ENCODE data around the gene NTNG2.

The NTNG2 gene

GRCh38 chr9:132183134-132183533, 21.3 kb downstream of the NTNG2 start:
- Histone ChIP-seq H3K79me1 (ENCODE audit: low read depth, low read length) (no peaks in the 10 kb centered on the region), H3K14ac (ENCODE audit: low read length) (no peak overlapping the region), H2AK5ac (ENCODE audit: low read depth, low read length) (peak overlapping the region; percentile 36), H3K27me3 (ENCODE audit: control insufficient read depth in 3 of 3, insufficient read depth in 3 of 3, low read depth in 1 of 3, low read length in 3 of 3) (peaks cover 0 to 47% (median 17%) of the 10 kb centered on the region in 3 experiments), H3K4me2 (ENCODE audit: insufficient read depth, low read length, poor library complexity, severe bottlenecking) (no peak overlapping the region), H3K4me3 (ENCODE audit: low read length in 2 of 2) (no peak overlapping the region), H3K4me1 (ENCODE audit: control insufficient read depth in 2 of 2, insufficient read depth in 1 of 2, low read depth in 1 of 2, low read length in 2 of 2) (peaks cover 29 to 49% of the 10 kb centered on the region in 2 donors), H3K9me3 (replicated peaks in 1 of 2; ENCODE audit: control insufficient read depth in 2 of 2, insufficient read depth in 1 of 2, low read depth in 1 of 2, low read length in 2 of 2) (no peaks in the 10 kb centered on the region), H3K4ac (ENCODE audit: low read length) (peak overlapping the region; percentile 61), H2BK12ac (ENCODE audit: low read length) (no peak overlapping the region), H3K36me3 (replicated peaks in 1 of 2; ENCODE audit: control insufficient read depth in 2 of 2, insufficient read depth in 2 of 2, low read length in 2 of 2) (no peaks in the 10 kb centered on the region), H2BK5ac (ENCODE audit: low read length) (peak overlapping the region; percentile 43), H2AFZ (ENCODE audit: low read length) (no peak overlapping the region), H2BK120ac (ENCODE audit: low read depth, low read length) (peak overlapping the region; percentile 57), H3K18ac (ENCODE audit: low read length) (peak overlapping the region; percentile 66), H4K91ac (ENCODE audit: low read depth, low read length, poor library complexity) (peak overlapping the region; percentile 34), H3K27ac (replicated peaks; ENCODE audit: low read length) (no peak overlapping the region), H4K8ac (ENCODE audit: low read depth, low read length) (no peak overlapping the region), H3K9ac (ENCODE audit: low read depth, low read length, poor library complexity) (no peak overlapping the region), H2BK15ac (ENCODE audit: low read length) (peak overlapping the region; percentile 82), H3K23ac (ENCODE audit: low read depth, low read length, poor library complexity) (no peak overlapping the region)
- no peak for DNase-seq (ENCODE audit: low spot score)
- WGBS, 2 donors (ENCODE audit: extremely low coverage in 2 of 2, insufficient read length in 2 of 2, insufficient replicate concordance in 1 of 2), result no CpG with 5 or more reads among the region's 9 CpGs

DNA sequence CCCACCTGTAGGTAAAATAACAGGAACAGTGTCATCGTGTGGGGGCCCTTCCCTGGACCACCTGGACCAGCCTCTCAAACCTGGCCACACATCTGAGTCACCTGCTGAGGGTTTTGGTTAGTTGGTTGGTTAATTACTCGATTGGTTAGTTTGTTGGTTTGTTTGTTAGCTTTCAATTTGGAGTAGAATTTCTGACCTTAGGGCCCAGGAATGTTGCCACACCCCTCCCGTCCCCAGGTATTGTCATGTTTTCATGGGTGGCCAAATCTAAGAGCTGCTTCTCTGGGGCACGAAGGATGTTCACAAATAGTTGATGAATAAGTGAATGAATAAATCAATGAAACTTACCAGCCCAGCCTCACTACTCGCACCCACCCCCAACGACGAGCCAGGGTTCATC, 21.9 kb downstream of the NTNG2 start:
- Histone ChIP-seq H2BK15ac (ENCODE audit: low read length) (peak overlapping the region; percentile 82), H2BK12ac (ENCODE audit: low read length) (no peak overlapping the region), H2BK120ac (ENCODE audit: low read depth, low read length) (peak overlapping the region; percentile 83), H2BK5ac (ENCODE audit: low read length) (no peak overlapping the region), H3K27ac (replicated peaks; ENCODE audit: low read length) (no peak overlapping the region), H2AFZ (ENCODE audit: low read length) (no peak overlapping the region), H3K23ac (ENCODE audit: low read depth, low read length, poor library complexity) (no peak overlapping the region), H3K27me3 (ENCODE audit: control insufficient read depth in 3 of 3, insufficient read depth in 3 of 3, low read depth in 1 of 3, low read length in 3 of 3) (peaks cover 0 to 53% (median 23%) of the 10 kb centered on the region in 3 experiments), H3K4me1 (ENCODE audit: control insufficient read depth in 2 of 2, insufficient read depth in 1 of 2, low read depth in 1 of 2, low read length in 2 of 2) (peaks cover 29 to 49% of the 10 kb centered on the region in 2 donors), H3K4me2 (ENCODE audit: insufficient read depth, low read length, poor library complexity, severe bottlenecking) (no peak overlapping the region), H3K4ac (ENCODE audit: low read length) (no peak overlapping the region), H3K4me3 (ENCODE audit: low read length in 2 of 2) (no peak overlapping the region), H3K9me3 (replicated peaks in 1 of 2; ENCODE audit: control insufficient read depth in 2 of 2, insufficient read depth in 1 of 2, low read depth in 1 of 2, low read length in 2 of 2) (no peaks in the 10 kb centered on the region), H3K79me1 (ENCODE audit: low read depth, low read length) (no peaks in the 10 kb centered on the region), H2AK5ac (ENCODE audit: low read depth, low read length) (peak overlapping the region; percentile 80), H4K91ac (ENCODE audit: low read depth, low read length, poor library complexity) (peak overlapping the region; percentile 59), H3K36me3 (replicated peaks in 1 of 2; ENCODE audit: control insufficient read depth in 2 of 2, insufficient read depth in 2 of 2, low read length in 2 of 2) (no peaks in the 10 kb centered on the region), H3K18ac (ENCODE audit: low read length) (peak overlapping the region; percentile 84), H4K8ac (ENCODE audit: low read depth, low read length) (no peak overlapping the region), H3K9ac (ENCODE audit: low read depth, low read length, poor library complexity) (no peak overlapping the region), H3K14ac (ENCODE audit: low read length) (no peak overlapping the region)
- no peak for DNase-seq (ENCODE audit: low spot score)
- WGBS, 2 donors (ENCODE audit: extremely low coverage in 2 of 2, insufficient read length in 2 of 2, insufficient replicate concordance in 1 of 2), result no CpG with 5 or more reads among the region's 7 CpGs

- Histone ChIP-seq H2BK5ac (ENCODE audit: low read length) (no peak overlapping the region), H3K18ac (ENCODE audit: low read length) (peak overlapping the region; percentile 84), H3K4me3 (ENCODE audit: low read length in 2 of 2) (no peak overlapping the region), H3K4me1 (ENCODE audit: control insufficient read depth in 2 of 2, insufficient read depth in 1 of 2, low read depth in 1 of 2, low read length in 2 of 2) (peaks cover 29 to 49% of the 10 kb centered on the region in 2 donors), H2BK12ac (ENCODE audit: low read length) (no peak overlapping the region), H3K36me3 (replicated peaks in 1 of 2; ENCODE audit: control insufficient read depth in 2 of 2, insufficient read depth in 2 of 2, low read length in 2 of 2) (no peaks in the 10 kb centered on the region), H3K14ac (ENCODE audit: low read length) (no peak overlapping the region), H3K27ac (replicated peaks; ENCODE audit: low read length) (no peak overlapping the region), H3K4me2 (ENCODE audit: insufficient read depth, low read length, poor library complexity, severe bottlenecking) (no peak overlapping the region), H2BK15ac (ENCODE audit: low read length) (peak overlapping the region; percentile 45), H2BK120ac (ENCODE audit: low read depth, low read length) (peak overlapping the region; percentile 83), H2AK5ac (ENCODE audit: low read depth, low read length) (peak overlapping the region; percentile 80), H3K23ac (ENCODE audit: low read depth, low read length, poor library complexity) (no peak overlapping the region), H4K91ac (ENCODE audit: low read depth, low read length, poor library complexity) (peak overlapping the region; percentile 59), H3K4ac (ENCODE audit: low read length) (no peak overlapping the region), H3K27me3 (ENCODE audit: control insufficient read depth in 3 of 3, insufficient read depth in 3 of 3, low read depth in 1 of 3, low read length in 3 of 3) (peaks cover 0 to 51% (median 23%) of the 10 kb centered on the region in 3 experiments), H4K8ac (ENCODE audit: low read depth, low read length) (no peak overlapping the region), H2AFZ (ENCODE audit: low read length) (no peak overlapping the region), H3K9ac (ENCODE audit: low read depth, low read length, poor library complexity) (no peak overlapping the region), H3K9me3 (replicated peaks in 1 of 2; ENCODE audit: control insufficient read depth in 2 of 2, insufficient read depth in 1 of 2, low read depth in 1 of 2, low read length in 2 of 2) (no peaks in the 10 kb centered on the region), H3K79me1 (ENCODE audit: low read depth, low read length) (no peaks in the 10 kb centered on the region)
- no CpG with 5 or more reads among the region's 11 CpGs for WGBS, 2 donors (ENCODE audit: extremely low coverage in 2 of 2, insufficient read length in 2 of 2, insufficient replicate concordance in 1 of 2)
- no peak for DNase-seq (ENCODE audit: low spot score)
Observed at GRCh38 chr9:132184124-132184523, 22.3 kb downstream of the NTNG2 start.

DNA sequence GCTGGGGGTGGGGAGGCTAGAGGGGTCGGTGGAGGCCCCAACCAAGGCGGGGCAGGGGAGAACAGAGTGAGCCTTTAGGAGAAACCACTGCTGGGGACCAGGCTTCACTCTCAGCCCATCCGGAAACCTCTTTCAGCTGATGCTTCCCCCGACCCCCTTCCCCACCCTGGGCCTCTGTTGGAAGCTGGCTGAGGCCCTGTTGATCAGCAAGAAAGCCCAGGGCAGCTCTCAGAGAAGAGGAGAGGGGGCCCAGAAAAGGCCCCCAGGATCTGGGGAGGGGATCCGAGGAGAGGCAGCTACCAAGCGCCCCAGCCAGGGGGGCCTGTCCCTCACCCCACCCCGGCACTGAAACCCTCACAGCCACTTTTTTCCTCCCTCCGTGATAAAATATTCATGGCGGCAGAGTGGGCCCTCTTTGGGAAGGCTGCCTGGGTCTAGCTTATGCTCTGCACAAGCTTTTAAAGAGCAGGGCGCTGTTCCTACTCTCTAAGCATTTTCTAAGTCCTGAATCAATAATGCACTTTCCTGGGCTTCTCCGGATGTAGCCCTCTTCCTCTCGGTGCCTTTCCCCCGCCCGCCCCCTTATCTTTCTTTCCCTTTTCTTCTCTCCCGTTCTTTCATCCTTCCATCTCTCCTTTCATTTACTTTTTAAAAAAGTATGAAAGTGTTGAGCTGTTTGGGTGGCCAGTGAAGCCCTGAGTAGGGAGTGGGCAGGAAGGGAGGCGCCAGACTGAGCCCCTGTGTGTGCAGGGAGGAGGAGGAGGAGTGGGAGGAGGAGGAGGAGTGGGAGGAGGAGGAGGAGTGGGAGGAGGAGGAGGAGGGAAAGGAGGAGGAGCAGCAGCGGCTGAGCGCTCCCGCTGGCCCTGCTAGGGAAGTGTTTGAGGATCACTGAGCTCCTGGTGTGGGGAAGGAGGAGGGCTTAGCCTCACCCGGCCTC, 23.5 kb downstream of the NTNG2 start:
- H3K4me1 ChIP-seq (ENCODE audit: control insufficient read depth in 2 of 2, insufficient read depth in 1 of 2, low read depth in 1 of 2, low read length in 2 of 2), result peaks cover 29 to 49% of the 10 kb centered on the region in 2 donors
- no peak overlapping the region for H3K4ac ChIP-seq (ENCODE audit: low read length)
- peaks cover 0 to 40% (median 23%) of the 10 kb centered on the region in 3 experiments for H3K27me3 ChIP-seq (ENCODE audit: control insufficient read depth in 3 of 3, insufficient read depth in 3 of 3, low read depth in 1 of 3, low read length in 3 of 3)
- DNase-seq (ENCODE audit: low spot score), result no peak
- H3K36me3 ChIP-seq (replicated peaks in 1 of 2; ENCODE audit: control insufficient read depth in 2 of 2, insufficient read depth in 2 of 2, low read length in 2 of 2), result no peaks in the 10 kb centered on the region
- peak overlapping the region; percentile 91 for H2AFZ ChIP-seq (ENCODE audit: low read length)
- peak overlapping the region in 1 of 2 donors; percentile 34 for H3K4me3 ChIP-seq (ENCODE audit: low read length in 2 of 2)
- no peak overlapping the region for H4K91ac ChIP-seq (ENCODE audit: low read depth, low read length, poor library complexity)
- H2BK15ac ChIP-seq (ENCODE audit: low read length), result peak overlapping the region; percentile 75
- no peak overlapping the region for H4K8ac ChIP-seq (ENCODE audit: low read depth, low read length)
- H2BK5ac ChIP-seq (ENCODE audit: low read length), result peak overlapping the region; percentile 91
- no peak overlapping the region for H2BK12ac ChIP-seq (ENCODE audit: low read length)
- H2BK120ac ChIP-seq (ENCODE audit: low read depth, low read length), result peak overlapping the region; percentile 10
- H3K9me3 ChIP-seq (replicated peaks in 1 of 2; ENCODE audit: control insufficient read depth in 2 of 2, insufficient read depth in 1 of 2, low read depth in 1 of 2, low read length in 2 of 2), result no peaks in the 10 kb centered on the region
- no peak overlapping the region for H3K23ac ChIP-seq (ENCODE audit: low read depth, low read length, poor library complexity)
- H3K14ac ChIP-seq (ENCODE audit: low read length), result peak overlapping the region; percentile 2
- no CpG with 5 or more reads among the region's 20 CpGs for WGBS, 2 donors (ENCODE audit: extremely low coverage in 2 of 2, insufficient read length in 2 of 2, insufficient replicate concordance in 1 of 2)
- peak overlapping the region; percentile 88 for H3K27ac ChIP-seq (replicated peaks; ENCODE audit: low read length)
- no peak overlapping the region for H3K9ac ChIP-seq (ENCODE audit: low read depth, low read length, poor library complexity)
- peak overlapping the region; percentile 98 for H3K18ac ChIP-seq (ENCODE audit: low read length)
- no peaks in the 10 kb centered on the region for H3K79me1 ChIP-seq (ENCODE audit: low read depth, low read length)
- H3K4me2 ChIP-seq (ENCODE audit: insufficient read depth, low read length, poor library complexity, severe bottlenecking), result peak overlapping the region; percentile 48
- H2AK5ac ChIP-seq (ENCODE audit: low read depth, low read length), result peak overlapping the region; percentile 97
